HepG2 (cell line): Measurements from ENCODE around the gene NFATC4. TPM values are rescaled to one million over a fixed set of nuclear protein-coding genes. Genes with fewer than 3 reads are reported as not detected.

Experiments used
- CREM ChIP-seq, 2 experiments: sonication (generic) in 1 of 2; formaldehyde crosslinking in 1 of 2; IDR thresholded peaks; 2 replicates each; pipeline versions ENCODE4 v1.4.0 to v1.6.1; 2016 to 2020; ENCODE audit warnings: antibody characterized with exemption in 1 of 2, mild to moderate bottlenecking in 1 of 2, missing genetic modification reagents in 1 of 2
- ELF1 ChIP-seq: sonication (generic); formaldehyde crosslinking; IDR thresholded peaks from 2 replicates; pipeline ENCODE4 v1.4.0; 2020; ENCODE audit warnings: missing genetic modification reagents
- EP300 ChIP-seq, 3 experiments: sonication (generic) in 1 of 3; formaldehyde crosslinking in 1 of 3; IDR thresholded peaks; 2 replicates each; pipeline versions ENCODE4 v1.5.1 to v1.6.1; 2011 to 2020; ENCODE audit warnings: low read depth in 2 of 3, low read length in 2 of 3, borderline replicate concordance in 1 of 3, improper control_type of control experiment in 1 of 3, mild to moderate bottlenecking in 1 of 3, missing genetic modification reagents in 1 of 3, moderate library complexity in 1 of 3
- ERF ChIP-seq: IDR thresholded peaks from 2 replicates; pipeline ENCODE4 v1.6.1; 2018; ENCODE audit warnings: missing biosample characterization, missing genetic modification reagents
- ESRRA ChIP-seq: sonication (generic); formaldehyde crosslinking; IDR thresholded peaks from 2 replicates; pipeline ENCODE4 v1.5.1; 2020; ENCODE audit warnings: mild to moderate bottlenecking, low read depth, missing genetic modification reagents
- FOSL2 ChIP-seq: sonication (generic); formaldehyde crosslinking; IDR thresholded peaks from 2 replicates; pipeline ENCODE4 v1.4.0; 2020; ENCODE audit warnings: missing genetic modification reagents
- HNF4G ChIP-seq, 2 experiments: sonication (generic) in 1 of 2; formaldehyde crosslinking in 1 of 2; IDR thresholded peaks; 2 replicates each; pipeline versions ENCODE4 v1.4.0 to v1.6.1; 2011 to 2020; ENCODE audit warnings: borderline replicate concordance in 2 of 2, low read depth in 2 of 2, mild to moderate bottlenecking in 2 of 2, low read length in 1 of 2, missing genetic modification reagents in 1 of 2, moderate library complexity in 1 of 2
- MTF2 ChIP-seq: sonication (generic); formaldehyde crosslinking; IDR thresholded peaks from 2 replicates; pipeline ENCODE4 v1.5.0; 2020; ENCODE audit warnings: missing genetic modification reagents, borderline replicate concordance
- NFYC ChIP-seq: IDR thresholded peaks from 2 replicates; pipeline ENCODE4 v1.6.1; 2016; ENCODE audit warnings: missing genetic modification reagents, missing compliant biosample characterization
- ZNF17 ChIP-seq: sonication (generic); formaldehyde crosslinking; IDR thresholded peaks from 2 replicates; pipeline ENCODE4 v1.5.0; 2020; ENCODE audit warnings: mild to moderate bottlenecking, missing genetic modification reagents
- ZNF441 ChIP-seq: sonication (generic); formaldehyde crosslinking; IDR thresholded peaks from 2 replicates; pipeline ENCODE4 v1.7.0; 2021; ENCODE audit warnings: missing genetic modification reagents, borderline replicate concordance
- ZNF761 ChIP-seq: sonication (generic); formaldehyde crosslinking; conservative IDR thresholded peaks from 2 replicates; pipeline ENCODE4 v1.4.0; 2020; ENCODE audit warnings: mild to moderate bottlenecking, missing genetic modification reagents
- polyA plus RNA-seq, 8 experiments: library from polyadenylated mRNA; depleted of rRNA in 3 of 8; stranded (reverse) in 7 of 8; unstranded in 1 of 8; fragments of >200 nt; fragmentation: Illumina TruSeq in 4 of 8; extraction: Trizol in 4 of 8; gene quantifications; 2 replicates each; pipeline versions ENCODE4 v1.2.1 to v1.2.3, GENCODE V29; 2011 to 2016; ENCODE audit warnings: low read depth in 4 of 8, missing spikeins in 1 of 8, mixed read lengths in 1 of 8; ENCODE audit not compliant: insufficient read depth in 1 of 8
- total RNA-seq, 5 experiments: library from RNA; depleted of rRNA; stranded (reverse); fragments of >200 nt; fragmentation: Illumina TruSeq; extraction: Trizol; gene quantifications; 2 replicates each; pipeline ENCODE4 v1.2.3, GENCODE V29; 2016; ENCODE audit warnings: low read depth in 1 of 5
- TF ChIP-seq, protein P1 (sequence below): sonication (generic); formaldehyde crosslinking; IDR thresholded peaks from 2 replicates; pipeline ENCODE4 v1.5.0; 2020; ENCODE audit warnings: missing genetic modification reagents, mild to moderate bottlenecking, borderline replicate concordance
- TF ChIP-seq, protein P2 (sequence below): sonication (generic); formaldehyde crosslinking; IDR thresholded peaks from one replicate; pipeline ENCODE4 v1.5.1; 2020; ENCODE audit warnings: mild to moderate bottlenecking, missing genetic modification reagents; ENCODE audit errors: not compliant biosample characterization
- TF ChIP-seq, protein P3 (sequence below): IDR thresholded peaks from 2 replicates; pipeline ENCODE4 v1.4.0; 2020; ENCODE audit warnings: mild to moderate bottlenecking, missing genetic modification reagents

Gene NFATC4
- total and polyA plus RNA-seq, 2 of the 13 experiments (the other 11 are each of a cell fraction or from before 2014, with no cell fraction given) = 0.04 to 0.15 TPM

DNA sequence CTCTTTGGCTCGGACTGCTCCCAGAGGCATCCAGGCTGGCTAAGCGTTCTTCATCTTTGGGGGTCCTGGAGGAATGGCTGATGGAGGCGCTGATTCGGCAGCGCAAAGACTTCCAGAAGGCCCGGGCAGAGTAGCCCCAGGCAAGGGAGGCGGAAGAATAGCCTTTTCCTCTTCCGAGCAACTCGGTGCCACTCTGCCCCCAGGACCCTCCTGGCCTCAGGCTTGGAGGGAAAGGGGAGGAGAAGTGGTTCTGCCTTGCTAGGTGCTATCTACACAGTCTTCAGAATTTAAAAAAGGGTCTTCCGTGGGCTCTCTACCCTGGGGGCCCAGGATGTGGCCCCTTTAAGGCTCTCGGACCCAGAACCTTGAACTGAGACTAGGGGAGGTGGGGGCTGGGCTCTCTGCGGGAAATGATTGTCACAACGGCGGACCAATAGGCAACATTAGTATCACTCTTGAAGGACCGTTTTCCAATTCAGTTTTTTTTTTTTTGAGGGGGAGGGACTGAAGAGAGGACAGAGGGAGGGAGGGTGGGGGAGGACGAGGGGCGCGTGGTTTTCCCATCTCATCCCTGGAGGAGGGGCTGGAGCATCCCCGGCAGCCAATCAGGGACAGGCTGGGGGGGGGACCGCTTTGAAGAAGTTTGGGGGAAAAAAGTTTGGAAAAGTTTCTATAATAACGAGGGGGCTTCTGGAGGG, at the start of gene NFATC4 (continued):
- no peak for TF ChIP-seq CREM (IDR thresholded peaks at IDR 0.05)
- no peak for TF ChIP-seq CREM (CRISPR knock-in tag; IDR thresholded peaks at IDR 0.05)
- TF ChIP-seq, protein P1, sequence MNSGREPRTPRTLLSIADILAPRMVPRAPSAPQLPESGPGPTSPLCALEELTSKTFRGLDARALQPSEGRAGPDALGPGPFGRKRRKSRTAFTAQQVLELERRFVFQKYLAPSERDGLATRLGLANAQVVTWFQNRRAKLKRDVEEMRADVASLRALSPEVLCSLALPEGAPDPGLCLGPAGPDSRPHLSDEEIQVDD (CRISPR knock-in tag) = no peak
- TF ChIP-seq, protein P2, sequence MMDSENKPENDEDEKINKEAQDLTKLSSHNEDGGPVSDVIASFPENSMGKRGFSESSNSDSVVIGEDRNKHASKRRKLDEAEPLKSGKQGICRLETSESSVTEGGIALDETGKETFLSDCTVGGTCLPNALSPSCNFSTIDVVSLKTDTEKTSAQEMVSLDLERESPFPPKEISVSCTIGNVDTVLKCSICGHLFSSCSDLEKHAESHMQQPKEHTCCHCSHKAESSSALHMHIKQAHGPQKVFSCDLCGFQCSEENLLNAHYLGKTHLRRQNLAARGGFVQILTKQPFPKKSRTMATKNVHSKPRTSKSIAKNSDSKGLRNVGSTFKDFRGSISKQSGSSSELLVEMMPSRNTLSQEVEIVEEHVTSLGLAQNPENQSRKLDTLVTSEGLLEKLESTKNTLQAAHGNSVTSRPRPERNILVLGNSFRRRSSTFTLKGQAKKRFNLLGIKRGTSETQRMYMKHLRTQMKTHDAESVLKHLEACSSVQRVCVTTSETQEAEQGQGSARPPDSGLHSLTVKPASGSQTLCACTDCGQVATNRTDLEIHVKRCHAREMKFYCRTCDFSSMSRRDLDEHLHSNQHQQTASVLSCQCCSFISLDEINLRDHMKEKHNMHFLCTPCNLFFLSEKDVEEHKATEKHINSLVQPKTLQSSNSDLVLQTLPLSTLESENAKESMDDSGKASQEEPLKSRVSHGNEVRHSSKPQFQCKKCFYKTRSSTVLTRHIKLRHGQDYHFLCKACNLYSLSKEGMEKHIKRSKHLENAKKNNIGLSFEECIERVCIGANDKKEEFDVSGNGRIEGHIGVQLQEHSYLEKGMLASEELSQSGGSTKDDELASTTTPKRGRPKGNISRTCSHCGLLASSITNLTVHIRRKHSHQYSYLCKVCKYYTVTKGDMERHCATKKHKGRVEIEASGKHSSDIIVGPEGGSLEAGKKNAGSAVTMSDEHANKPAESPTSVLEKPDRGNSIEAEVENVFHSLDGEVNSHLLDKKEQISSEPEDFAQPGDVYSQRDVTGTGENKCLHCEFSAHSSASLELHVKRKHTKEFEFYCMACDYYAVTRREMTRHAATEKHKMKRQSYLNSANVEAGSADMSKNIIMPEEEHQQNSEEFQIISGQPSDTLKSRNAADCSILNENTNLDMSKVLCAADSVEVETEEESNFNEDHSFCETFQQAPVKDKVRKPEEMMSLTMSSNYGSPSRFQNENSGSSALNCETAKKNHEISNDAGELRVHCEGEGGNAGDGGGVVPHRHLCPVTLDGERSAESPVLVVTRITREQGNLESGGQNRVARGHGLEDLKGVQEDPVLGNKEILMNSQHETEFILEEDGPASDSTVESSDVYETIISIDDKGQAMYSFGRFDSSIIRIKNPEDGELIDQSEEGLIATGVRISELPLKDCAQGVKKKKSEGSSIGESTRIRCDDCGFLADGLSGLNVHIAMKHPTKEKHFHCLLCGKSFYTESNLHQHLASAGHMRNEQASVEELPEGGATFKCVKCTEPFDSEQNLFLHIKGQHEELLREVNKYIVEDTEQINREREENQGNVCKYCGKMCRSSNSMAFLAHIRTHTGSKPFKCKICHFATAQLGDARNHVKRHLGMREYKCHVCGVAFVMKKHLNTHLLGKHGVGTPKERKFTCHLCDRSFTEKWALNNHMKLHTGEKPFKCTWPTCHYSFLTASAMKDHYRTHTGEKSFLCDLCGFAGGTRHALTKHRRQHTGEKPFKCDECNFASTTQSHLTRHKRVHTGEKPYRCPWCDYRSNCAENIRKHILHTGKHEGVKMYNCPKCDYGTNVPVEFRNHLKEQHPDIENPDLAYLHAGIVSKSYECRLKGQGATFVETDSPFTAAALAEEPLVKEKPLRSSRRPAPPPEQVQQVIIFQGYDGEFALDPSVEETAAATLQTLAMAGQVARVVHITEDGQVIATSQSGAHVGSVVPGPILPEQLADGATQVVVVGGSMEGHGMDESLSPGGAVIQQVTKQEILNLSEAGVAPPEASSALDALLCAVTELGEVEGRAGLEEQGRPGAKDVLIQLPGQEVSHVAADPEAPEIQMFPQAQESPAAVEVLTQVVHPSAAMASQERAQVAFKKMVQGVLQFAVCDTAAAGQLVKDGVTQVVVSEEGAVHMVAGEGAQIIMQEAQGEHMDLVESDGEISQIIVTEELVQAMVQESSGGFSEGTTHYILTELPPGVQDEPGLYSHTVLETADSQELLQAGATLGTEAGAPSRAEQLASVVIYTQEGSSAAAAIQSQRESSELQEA (CRISPR knock-in tag) = peak; percentile 30
- TF ChIP-seq HNF4G (IDR thresholded peaks at IDR 0.05; ENCODE audit: borderline replicate concordance, low read depth, low read length) = no peak
- no peak for TF ChIP-seq HNF4G (CRISPR knock-in tag; IDR thresholded peaks at IDR 0.05; ENCODE audit: borderline replicate concordance, low read depth)
- no peak for TF ChIP-seq ZNF441 (CRISPR knock-in tag)
- TF ChIP-seq NFYC (CRISPR knock-in tag) = peak; percentile 74
- no peak; the same call in 1 of the 2 replicates for TF ChIP-seq ERF (CRISPR knock-in tag)
- no peak for TF ChIP-seq EP300 (IDR thresholded peaks at IDR 0.05; ENCODE audit: low read depth in 2 of 2, low read length in 2 of 2)
- TF ChIP-seq EP300 (CRISPR knock-in tag; IDR thresholded peaks at IDR 0.05; ENCODE audit: borderline replicate concordance) = peak; percentile 35; the same call in 1 of the 2 replicates
- TF ChIP-seq FOSL2 (CRISPR knock-in tag) = no peak
- no peak for TF ChIP-seq ESRRA (CRISPR knock-in tag)
- TF ChIP-seq ELF1 (CRISPR knock-in tag) = no peak; the same call in 1 of the 2 replicates
- TF ChIP-seq, protein P3, sequence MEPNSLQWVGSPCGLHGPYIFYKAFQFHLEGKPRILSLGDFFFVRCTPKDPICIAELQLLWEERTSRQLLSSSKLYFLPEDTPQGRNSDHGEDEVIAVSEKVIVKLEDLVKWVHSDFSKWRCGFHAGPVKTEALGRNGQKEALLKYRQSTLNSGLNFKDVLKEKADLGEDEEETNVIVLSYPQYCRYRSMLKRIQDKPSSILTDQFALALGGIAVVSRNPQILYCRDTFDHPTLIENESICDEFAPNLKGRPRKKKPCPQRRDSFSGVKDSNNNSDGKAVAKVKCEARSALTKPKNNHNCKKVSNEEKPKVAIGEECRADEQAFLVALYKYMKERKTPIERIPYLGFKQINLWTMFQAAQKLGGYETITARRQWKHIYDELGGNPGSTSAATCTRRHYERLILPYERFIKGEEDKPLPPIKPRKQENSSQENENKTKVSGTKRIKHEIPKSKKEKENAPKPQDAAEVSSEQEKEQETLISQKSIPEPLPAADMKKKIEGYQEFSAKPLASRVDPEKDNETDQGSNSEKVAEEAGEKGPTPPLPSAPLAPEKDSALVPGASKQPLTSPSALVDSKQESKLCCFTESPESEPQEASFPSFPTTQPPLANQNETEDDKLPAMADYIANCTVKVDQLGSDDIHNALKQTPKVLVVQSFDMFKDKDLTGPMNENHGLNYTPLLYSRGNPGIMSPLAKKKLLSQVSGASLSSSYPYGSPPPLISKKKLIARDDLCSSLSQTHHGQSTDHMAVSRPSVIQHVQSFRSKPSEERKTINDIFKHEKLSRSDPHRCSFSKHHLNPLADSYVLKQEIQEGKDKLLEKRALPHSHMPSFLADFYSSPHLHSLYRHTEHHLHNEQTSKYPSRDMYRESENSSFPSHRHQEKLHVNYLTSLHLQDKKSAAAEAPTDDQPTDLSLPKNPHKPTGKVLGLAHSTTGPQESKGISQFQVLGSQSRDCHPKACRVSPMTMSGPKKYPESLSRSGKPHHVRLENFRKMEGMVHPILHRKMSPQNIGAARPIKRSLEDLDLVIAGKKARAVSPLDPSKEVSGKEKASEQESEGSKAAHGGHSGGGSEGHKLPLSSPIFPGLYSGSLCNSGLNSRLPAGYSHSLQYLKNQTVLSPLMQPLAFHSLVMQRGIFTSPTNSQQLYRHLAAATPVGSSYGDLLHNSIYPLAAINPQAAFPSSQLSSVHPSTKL (CRISPR knock-in tag) = no peak
- peak; percentile 27 for TF ChIP-seq MTF2 (CRISPR knock-in tag)
- no peak for TF ChIP-seq ZNF761 (CRISPR knock-in tag)
- TF ChIP-seq ZNF17 (CRISPR knock-in tag) = no peak
